ENCODE measurements around the gene DOC2A. TPM values are rescaled to one million over a fixed set of nuclear protein-coding genes. Genes with fewer than 3 reads are reported as not detected.

DOC2A gene
- total RNA-seq, 1 donor from 2014 or later: not detected

GRCh38 chr16:29975811-29976511 lies 34.9 kb downstream of the DOC2A start:
- no peak for DNase-seq (ENCODE audit: low spot score in 2 of 2)
- Histone ChIP-seq H3K27ac (peak overlapping the region in 1 of 2 donors; percentile 55), H3K9me3 (no peaks in the 10 kb centered on the region), H3K36me3 (peaks cover 27 to 40% of the 10 kb centered on the region in 2 donors), H3K27me3 (no peaks in the 10 kb centered on the region), H3K4me1 (peaks cover 12 to 24% of the 10 kb centered on the region in 2 donors), H3K4me3 (peak overlapping the region; percentile 2 to 93)
- intact Hi-C loops (cut with DNase I): no loop called here
- TF ChIP-seq, protein P1, sequence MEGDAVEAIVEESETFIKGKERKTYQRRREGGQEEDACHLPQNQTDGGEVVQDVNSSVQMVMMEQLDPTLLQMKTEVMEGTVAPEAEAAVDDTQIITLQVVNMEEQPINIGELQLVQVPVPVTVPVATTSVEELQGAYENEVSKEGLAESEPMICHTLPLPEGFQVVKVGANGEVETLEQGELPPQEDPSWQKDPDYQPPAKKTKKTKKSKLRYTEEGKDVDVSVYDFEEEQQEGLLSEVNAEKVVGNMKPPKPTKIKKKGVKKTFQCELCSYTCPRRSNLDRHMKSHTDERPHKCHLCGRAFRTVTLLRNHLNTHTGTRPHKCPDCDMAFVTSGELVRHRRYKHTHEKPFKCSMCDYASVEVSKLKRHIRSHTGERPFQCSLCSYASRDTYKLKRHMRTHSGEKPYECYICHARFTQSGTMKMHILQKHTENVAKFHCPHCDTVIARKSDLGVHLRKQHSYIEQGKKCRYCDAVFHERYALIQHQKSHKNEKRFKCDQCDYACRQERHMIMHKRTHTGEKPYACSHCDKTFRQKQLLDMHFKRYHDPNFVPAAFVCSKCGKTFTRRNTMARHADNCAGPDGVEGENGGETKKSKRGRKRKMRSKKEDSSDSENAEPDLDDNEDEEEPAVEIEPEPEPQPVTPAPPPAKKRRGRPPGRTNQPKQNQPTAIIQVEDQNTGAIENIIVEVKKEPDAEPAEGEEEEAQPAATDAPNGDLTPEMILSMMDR (IDR thresholded peaks at IDR 0.05): no peak

DNA sequence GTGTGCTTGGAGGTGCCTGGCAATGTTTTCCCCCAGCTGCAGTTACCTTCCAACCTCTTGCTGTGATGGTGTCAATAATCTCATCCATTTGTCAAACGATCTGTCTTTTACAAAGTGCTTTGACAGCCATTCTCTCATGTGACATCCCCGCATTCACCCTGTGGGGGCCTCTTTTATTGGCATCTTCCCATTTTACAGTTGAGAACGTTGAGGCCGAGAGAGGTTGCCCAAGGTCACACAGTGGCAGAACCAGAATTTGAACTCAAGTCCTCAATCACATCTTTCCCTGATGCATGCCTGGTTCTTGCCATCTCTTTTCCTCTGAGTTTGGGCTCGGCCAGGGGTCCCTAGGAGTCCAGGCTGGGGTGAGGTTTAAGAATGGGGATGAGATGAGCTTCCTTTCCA lies 35.7 kb downstream of the DOC2A start:
- H3K27ac ChIP-seq: peak overlapping the region in 1 of 2 donors; percentile 90
- H3K4me1 ChIP-seq: peaks cover 12 to 24% of the 10 kb centered on the region in 2 donors
- TF ChIP-seq, protein P1 (IDR thresholded peaks at IDR 0.05): no peak

DNA sequence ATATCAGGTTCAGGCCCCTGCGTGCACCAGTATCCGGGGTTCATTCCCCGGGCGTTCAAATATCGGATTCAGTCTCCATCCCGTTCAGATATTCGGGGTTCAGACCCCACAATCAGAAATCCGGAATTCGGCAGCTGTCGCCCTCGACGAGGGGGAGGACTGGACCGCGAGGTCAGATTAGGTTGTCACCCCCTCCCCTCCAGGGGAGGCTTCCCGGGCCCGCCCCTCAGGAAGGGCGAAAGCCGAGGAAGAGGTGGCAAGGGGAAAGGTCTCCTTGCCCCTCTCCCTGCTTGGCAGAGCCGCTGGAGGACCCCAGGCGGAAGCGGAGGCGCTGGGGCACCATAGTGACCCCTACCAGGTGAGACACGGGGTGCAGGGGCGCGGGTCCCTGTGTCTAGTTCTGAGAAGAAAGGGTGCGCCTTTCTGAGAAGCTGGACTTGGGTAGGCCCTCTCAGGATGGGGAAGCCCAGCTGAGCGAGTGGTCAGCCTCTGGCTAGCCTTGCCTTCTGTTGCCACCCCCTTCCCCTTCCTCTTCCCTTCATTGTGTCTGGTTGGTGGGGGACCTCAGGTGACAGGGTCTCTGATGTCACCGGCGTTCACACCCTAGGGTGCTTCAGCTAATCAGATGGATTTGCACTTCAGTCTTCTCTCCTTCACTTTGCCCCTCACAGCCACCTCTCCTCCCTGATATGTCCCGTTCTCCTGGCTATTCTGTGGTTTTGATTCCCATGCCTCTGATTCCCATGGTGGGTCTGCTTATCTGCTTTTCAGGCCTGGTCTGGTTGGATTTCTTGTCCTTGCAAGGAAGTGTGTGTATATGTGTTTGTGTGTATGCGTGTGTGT lies 36.3 kb downstream of the DOC2A start:
- H3K9me3 ChIP-seq: no peaks in the 10 kb centered on the region
- peak overlapping the region; percentile 85 to 90 for H3K27ac ChIP-seq
- TF ChIP-seq, protein P1 (IDR thresholded peaks at IDR 0.05): no peak
- intact Hi-C loops (cut with DNase I): loop anchor here (5.0 kb wide), 2 partner anchors 112 to 167 kb away; partner anchors contain the start of genes CDIPT and MAZ
- peaks cover 12 to 24% of the 10 kb centered on the region in 2 donors for H3K4me1 ChIP-seq
- H3K27me3 ChIP-seq: no peaks in the 10 kb centered on the region
- H3K36me3 ChIP-seq: peaks cover 25 to 36% of the 10 kb centered on the region in 2 donors
- no peak for DNase-seq (ENCODE audit: low spot score in 2 of 2)
- H3K4me3 ChIP-seq: peak overlapping the region; percentile 80 to 93

More for the DNA sequence above, 35.7 kb downstream of the DOC2A start:
- peak overlapping the region; percentile 80 to 93 for H3K4me3 ChIP-seq
- intact Hi-C loops (cut with DNase I): no loop called here
- H3K9me3 ChIP-seq: no peaks in the 10 kb centered on the region
- H3K36me3 ChIP-seq: peaks cover 24 to 37% of the 10 kb centered on the region in 2 donors
- no peak for DNase-seq (ENCODE audit: low spot score in 2 of 2)
- no peaks in the 10 kb centered on the region for H3K27me3 ChIP-seq

GRCh38 chr16:29973384-29974246 lies 37.2 kb downstream of the DOC2A start, which contains the start of gene TAOK2:
Gene TAOK2 (plus strand): TSS chr16:29973868. CDS start chr16:29977773, 3,905 bp downstream.
- peak; percentile 94 to 99 for DNase-seq (ENCODE audit: low spot score in 2 of 2)
- Histone ChIP-seq H3K27ac (peak within 1 kb of the TSS; percentile 85 to 90), H3K27me3 (no peaks in the 10 kb centered on the region), H3K4me1 (peaks cover 12 to 24% of the 10 kb centered on the region in 2 donors), H3K9me3 (no peaks in the 10 kb centered on the region), H3K36me3 (peaks cover 25 to 34% of the 10 kb centered on the region in 2 donors), H3K4me3 (peak within 1 kb of the TSS; percentile 80 to 93)
- TF ChIP-seq, protein P1 (IDR thresholded peaks at IDR 0.05): no peak
- intact Hi-C loops (cut with DNase I): loop anchor here (1.0 to 5.0 kb wide), 5 partner anchors 12 to 166 kb away; partner anchors contain the start of genes CDIPT, INO80E, KCTD13 and MAZ

DNA sequence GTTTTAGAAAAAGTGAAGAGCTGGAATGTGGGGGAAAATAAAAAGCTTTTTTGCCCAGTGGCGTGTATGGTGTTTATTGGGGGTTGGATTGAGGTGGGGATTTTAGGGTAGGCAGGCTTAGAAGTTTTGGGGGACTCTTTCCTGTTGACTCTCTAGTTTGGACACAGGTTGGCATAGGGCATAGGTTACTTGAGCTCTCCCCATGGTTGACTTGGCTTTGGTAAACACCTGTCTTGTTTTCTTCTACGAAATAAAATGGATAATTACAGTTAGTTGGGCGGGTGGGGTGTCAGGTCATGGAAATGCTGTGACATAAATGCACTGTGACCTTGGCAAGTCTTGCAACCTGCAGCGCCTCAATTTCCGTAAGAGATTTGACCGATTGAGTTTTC lies 37.8 kb downstream of the DOC2A start:
- no peaks in the 10 kb centered on the region for H3K9me3 ChIP-seq
- peaks cover 27 to 34% of the 10 kb centered on the region in 2 donors for H3K36me3 ChIP-seq
- intact Hi-C loops (cut with DNase I): loop anchor here (1.0 to 5.0 kb wide), 5 partner anchors 12 to 166 kb away; partner anchors contain the start of genes CDIPT, INO80E, KCTD13 and MAZ
- no peak for DNase-seq (ENCODE audit: low spot score in 2 of 2)
- H3K4me1 ChIP-seq: peaks cover 12 to 24% of the 10 kb centered on the region in 2 donors
- H3K4me3 ChIP-seq: peak overlapping the region in 1 of 2 donors; percentile 93
- H3K27me3 ChIP-seq: no peaks in the 10 kb centered on the region
- TF ChIP-seq, protein P1 (IDR thresholded peaks at IDR 0.05): no peak
- H3K27ac ChIP-seq: no peak overlapping the region

All from ascending aorta (tissue), 2 donors.